Transverse colon (tissue), 4 donors: ENCODE measurements around the gene PPARGC1A.

Experiments used
- CTCF ChIP-seq, 5 experiments: fragments of 200-600 bp in 3 of 5; fragments of 450-650 bp in 2 of 5; sonication (generic) in 3 of 5; IDR thresholded peaks; 1 replicate in 2 of 5; 2 replicates in 3 of 5; pipeline ENCODE4 v1.5.1; 2016 to 2017; ENCODE audit warnings: antibody characterized with exemption in 5 of 5, inconsistent platforms in 3 of 5, mild to moderate bottlenecking in 2 of 5, moderate library complexity in 1 of 5
- EP300 ChIP-seq: sonication (generic); formaldehyde crosslinking; IDR thresholded peaks from one replicate; pipeline ENCODE4 v1.6.1; 2017; ENCODE audit warnings: antibody characterized with exemption, low read depth
- POLR2A ChIP-seq: fragments of 450-650 bp; IDR thresholded peaks from one replicate; pipeline ENCODE4 v1.6.1; 2016; ENCODE audit warnings: antibody characterized with exemption, mild to moderate bottlenecking, moderate library complexity
- POLR2AphosphoS5 ChIP-seq, 3 donors: sonication (generic); formaldehyde crosslinking; IDR thresholded peaks; one replicate each; pipeline ENCODE4 v1.6.1; 2016; ENCODE audit warnings: antibody characterized with exemption in 3 of 3

GRCh38 chr4:23857367-23857959, 32.4 kb downstream of the PPARGC1A start:
- TF ChIP-seq CTCF (IDR thresholded peaks at IDR 0.05): peak in 3 of 5 experiments; percentile 11 to 24 (median 20)
- no peak for TF ChIP-seq EP300
- no peak for TF ChIP-seq POLR2A
- TF ChIP-seq POLR2AphosphoS5 (IDR thresholded peaks at IDR 0.05): no peak
